Stimulated activated CD8-positive, alpha-beta memory T cell treated with anti-CD3 and anti-CD28 coated beads, Interleukin-7, amount 100 ng/mL, for 1 hour (primary cell): ENCODE results near the gene PGC.

Experiments
- DNase-seq, 2 donors: peaks; one replicate each; pipeline ENCODE4 v3.0.0-alpha.2; 2020; ENCODE audit warnings: low read depth in 2 of 2

Gene PGC

DNA sequence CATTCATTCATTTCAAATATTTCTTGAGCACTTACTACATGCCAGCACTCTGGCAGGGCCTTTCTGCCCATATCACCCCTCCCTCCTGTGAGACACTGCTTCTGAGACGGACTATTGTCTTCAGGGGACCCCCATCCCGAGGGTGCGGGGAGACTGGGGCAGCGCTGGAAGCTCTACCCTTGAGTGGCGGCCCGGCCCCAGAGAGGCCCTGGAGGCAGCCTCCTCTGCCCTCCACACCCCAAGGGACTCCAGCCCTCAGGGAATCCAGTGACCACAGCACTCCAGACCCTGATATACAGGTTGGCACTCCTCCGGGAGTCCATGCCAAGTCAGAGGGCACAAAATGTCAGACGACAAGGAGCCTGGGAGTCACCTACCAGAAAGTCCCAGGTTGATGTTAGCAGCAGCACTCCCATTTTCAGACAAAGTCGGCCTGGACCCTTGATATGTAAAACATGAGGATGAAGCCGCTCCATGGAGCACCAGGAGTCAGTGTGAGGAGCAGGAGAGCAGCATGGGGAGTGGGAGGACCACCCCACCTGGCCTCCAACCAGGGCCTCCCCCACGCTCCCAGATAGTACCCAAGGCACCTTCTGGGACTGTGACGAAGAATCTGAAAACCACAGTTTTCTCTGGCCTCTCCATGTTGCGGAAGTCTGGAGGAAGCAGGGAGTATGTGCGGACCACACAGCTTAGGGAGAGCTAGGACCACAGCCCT lies 32.5 kb downstream of the PGC start:
- DNase-seq, result no peak

DNA sequence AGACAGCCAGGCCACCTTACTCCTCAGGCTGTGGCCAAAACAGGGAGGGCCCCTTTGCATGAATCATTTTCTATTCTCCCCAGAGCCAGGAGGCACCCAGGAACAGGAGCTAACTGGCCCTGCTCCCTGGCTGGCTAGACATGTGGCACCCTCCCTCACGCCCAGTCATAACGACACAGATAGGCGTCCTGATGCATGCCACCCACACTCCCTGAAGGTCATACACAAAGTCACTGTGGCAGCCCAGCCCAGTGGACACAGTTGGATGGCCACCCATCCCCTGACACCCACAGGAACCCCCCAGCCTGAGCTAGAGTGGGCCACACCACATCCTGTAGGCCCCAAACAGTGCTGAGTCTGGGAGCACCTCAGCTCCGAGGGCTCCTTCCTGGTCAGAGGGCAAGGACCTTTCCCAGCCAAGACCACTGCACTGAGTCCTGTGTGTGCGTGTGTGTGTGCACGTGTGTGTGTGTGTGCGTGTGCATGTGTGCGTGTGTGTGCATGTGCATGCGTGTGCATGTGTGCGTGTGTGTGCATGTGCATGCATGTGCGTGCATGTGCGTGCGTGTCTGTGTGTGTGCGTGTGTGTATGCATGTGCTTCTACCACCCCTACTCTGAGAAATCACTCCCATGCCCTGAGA lies 33.4 kb downstream of the PGC start:
- no peak for DNase-seq

DNA sequence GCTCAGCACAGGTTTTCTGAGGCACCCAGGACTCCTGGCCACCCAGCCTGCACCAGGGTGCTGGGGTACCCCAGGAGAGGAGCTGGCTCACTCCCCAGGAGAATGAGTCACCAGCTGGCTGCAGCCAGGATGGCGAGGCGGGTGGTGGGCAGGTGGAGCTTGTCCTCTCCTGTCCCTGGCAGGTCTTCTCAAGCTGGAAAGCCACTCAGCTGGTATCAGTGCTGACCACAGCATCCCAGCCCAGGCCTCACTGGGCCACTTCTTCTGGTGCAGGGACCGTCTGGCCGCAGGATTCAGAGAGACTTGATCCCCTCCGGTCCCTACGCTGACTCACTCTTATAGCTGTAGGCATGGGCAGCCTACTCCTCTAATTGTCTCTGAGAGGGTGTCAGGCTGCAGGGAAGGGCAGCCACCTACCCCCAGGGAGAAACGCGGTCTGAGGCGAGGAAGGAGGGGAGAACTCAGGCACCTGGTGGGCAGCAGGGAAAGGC lies 34.0 kb downstream of the PGC start:
- DNase-seq, result no peak

DNA sequence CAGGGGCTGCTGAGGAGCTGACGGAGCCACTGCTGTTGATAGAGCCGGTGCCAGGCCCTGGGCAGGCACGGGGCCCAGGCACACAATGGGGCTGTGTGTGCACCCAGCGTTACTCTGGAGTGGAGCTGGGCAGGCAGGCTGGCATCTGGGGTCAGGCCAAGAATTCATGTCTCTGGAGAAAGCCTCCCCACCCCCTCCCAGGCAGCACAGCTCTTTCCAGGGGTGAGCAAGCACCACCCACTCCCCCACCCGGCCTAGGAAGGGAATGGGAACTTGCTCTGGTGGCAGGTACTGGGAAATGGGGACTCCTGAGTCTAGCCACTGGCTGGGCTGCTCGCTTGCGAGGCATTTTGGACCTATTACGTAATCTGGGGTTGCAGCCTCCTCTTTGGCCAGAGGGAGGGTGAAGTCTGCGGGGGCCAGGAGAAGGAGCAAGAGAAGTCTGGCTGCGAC lies 34.5 kb downstream of the PGC start:
- DNase-seq, result no peak

DNA sequence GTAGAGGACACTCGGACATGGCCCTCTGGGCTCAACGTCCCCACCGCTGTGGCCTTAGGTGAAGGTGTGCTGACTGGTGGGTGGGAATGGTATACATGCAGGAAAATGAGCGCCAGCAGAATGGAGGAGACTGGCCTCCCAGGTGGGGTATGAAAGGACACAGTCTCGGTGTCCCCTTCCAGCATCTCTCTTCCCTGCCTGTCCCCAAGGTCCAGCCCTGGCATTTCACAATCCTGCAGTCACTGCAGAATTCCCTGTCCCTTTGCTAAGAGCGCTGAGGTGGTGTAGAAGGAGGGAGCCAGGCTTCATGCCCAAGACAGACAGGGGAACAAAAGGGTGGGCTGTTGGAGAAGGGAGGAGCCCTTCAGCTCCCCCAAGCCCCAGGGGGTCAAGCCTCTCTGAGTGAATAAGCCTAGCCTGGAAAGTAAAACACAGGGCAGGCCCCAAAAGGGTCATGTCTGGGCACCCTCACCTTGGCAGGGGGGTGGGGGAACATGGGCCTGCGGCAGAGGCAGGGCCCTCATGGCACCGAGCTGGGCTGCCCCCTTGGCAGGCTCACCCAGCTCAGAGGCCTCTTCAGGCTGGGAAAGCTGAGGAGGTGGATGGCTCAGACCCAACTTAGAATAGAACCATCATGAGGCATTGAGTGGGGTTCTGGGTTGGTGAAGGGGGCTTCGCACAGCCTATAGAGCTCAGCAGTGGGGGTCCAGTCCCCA lies 35.7 kb downstream of the PGC start:
- DNase-seq, result no peak

DNA sequence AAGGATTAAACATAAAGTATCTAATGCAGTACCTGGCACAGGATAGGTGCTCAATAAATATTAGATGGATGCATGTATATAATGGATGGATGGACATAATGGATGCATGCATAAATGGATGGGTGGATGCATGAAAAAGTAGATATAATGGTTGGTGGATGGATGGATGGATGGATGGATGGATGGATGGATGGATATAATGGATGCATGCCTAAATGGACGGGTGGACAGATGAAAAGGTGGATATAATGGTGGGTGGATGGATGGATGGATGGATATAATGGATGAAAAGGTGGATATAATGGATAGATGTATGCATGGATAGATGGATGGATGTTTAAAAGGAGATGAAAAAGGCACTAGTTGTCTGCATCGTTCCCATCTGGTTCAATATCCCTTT lies 37.8 kb downstream of the PGC start:
- no peak for DNase-seq

DNA sequence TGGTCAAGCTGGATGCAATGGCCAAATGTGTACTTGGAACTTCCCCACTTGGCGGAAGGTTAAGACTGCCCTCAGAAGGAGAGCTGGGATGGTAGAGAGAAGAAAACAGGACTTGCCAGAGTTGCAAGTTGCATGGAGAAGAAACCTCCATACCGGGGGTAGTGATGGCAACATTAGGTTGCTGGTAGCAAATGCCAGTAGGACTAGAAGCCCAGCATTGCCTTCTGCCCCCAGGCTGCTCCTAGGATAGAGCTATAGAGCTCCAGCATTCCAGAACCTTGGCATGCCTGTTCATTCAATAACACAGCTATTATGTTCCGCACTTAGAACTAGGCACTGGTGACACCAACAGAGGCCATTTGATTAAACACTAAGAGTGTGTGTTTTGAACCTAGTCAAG lies 38.3 kb downstream of the PGC start:
- no peak for DNase-seq

DNA sequence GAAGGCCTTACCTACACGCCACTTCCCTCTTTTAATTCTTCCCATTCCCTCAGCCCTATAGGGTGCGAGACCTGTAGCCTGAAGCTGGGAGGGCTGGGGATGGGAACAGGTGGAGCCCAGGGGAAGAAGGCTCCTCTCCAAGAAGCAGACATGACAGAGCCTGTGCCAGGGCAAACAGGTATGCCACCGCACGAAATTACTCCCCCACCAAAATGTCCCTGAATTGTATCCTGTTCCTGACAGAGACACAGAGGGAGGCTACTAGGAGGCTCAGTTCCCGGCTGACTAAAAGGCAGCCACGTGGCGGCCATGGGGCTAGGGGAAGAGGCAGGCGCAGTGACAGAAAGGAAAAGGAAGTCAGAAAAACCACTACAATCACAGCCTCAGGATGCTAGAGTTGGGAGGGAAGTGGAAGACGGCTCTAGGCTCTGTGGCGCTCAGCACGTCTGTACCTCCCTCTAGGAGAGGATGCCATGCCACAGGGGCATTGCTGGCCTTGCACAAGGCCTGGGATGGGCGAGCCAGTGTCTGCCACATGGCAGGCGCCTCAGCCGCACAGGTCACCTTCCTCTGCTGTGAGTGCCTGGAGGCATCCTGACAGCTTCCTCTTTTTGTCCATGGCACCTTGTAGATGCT lies 39.5 kb downstream of the PGC start:
- no peak for DNase-seq

DNA sequence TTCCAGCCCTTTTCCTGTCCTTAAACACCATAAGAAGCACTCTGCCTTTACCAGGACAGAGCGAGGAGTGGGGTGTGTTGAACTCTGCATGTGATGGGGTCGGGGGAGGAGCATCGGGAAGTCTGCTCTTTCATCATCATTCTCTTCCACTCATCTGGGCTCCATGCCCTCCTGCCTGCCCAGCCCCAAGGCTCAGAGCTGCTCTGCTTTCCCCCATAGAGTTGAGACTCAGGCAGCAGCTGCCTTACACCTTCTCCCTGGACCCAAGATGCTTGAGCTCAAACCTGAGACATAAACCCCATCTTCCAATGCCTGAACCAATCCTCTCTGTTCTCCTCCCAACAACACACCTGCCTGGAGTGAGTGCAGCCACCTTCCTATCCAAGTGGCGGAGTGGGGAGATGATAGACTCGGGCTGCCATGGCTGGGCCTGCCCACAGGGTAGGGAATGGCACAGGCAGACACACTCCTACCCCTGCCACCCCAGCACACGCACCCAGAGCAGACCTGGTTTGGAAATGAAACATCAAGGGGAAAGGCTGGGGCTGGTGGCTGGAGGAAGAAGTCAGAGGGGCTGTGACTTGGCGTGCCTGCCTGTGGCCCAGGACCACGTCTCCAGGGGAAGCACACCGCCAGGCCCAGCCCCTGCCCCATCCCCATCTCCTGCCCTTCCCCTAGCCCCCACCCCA lies 40.2 kb downstream of the PGC start:
- no peak for DNase-seq

DNA sequence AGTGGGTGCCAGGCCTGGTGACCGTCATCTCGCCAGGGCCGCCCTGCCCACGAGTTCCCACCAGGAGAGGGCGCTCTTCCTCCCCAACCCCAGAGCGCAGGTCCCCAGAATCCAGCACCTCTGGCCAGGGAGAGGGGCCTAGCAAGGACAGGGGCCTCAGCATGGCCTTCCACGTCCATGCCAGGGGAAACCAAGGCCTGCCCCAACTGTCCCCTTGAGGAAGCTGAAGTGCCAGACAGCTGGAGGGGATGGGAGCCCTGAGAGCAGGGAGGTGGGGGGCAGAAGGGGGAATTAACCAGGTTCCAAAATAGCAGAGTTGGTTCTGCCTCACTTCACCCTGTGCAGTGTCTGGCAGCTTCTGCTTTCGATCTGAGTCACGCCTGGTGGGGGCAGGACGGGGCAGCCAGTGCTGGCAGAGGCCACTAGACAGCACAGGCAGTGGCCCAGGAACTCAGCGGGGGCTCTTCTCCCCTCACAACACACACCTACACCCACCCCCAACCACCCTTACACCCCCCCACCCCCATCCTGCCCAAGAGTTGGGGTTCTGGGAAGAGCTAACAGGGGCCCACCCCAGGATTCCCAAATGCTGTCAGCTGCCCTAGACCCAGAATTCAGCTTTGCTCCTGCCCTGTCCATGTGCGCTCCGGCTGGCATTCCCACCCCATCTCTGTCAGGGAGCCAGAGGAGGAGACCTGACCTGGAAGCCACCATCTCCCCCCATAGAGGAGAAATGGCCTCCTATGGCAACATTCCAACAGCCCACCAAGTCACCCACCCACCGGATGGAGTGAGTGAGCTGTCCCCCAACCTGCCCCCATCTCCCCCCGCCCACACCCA lies 41.0 kb downstream of the PGC start:
- DNase-seq, result peak; percentile 14 to 30

DNA sequence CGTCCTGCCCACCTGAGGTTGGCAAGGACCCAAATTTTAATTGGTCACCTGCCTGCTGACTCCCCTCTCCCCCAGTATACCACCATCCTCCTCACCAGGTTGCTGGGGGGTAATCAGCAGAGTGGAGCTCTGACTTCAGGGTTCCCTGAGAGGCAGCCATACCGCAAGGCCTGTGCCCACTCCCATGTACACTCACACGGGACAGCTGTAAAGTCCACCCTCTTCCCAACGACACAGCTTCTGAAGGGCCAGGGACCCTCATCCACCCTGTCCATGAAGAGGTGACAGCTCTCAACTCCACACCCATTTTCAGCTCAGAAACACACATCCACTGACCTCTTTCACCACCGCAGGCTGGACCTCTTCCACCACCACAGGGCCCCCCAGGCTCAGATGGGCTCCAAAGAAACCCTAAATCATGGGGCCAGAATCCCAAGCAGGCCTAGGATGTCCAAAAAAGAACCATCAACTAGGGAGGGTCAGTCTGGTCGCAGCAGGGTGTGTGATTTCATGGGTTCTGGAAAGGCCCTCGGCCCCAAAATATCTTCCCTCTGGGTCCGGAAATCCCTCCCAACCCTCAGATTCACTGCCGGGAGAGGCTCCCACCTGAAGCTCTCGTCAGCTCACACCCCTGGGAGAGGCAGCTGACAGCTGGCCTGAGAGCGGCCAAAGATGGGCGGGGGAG lies 41.7 kb downstream of the PGC start:
- DNase-seq, result no peak

DNA sequence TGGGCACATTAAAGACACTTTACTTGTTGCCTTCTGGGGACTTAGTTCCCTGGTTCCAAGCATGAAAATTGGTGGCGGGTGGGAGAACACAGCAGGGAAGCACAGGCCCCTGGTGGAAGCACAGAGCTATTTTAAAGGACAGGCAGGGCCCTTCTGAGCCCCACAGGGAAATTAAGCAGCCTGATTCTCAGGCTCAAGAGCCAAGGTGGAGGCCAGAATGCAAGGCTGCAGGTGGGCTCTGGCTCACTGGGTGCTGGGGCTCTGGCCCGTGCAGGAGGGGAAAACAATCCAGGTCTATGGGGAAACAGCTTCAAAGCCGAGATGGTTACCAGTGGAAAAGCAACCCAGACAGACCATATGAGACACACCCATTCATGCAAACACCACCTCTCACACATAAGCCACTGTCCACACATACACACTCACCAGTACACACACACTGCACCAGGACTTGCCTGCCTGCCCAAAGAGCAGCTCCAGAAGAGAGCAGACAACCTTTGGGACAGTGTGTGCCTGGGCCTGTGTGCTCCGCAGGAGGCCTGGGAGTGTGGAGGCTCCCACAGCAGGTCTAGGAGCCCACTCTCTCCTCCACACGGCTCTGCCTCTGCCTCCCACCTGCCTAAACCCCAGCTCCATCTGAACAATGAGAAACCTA lies 42.4 kb downstream of the PGC start:
- DNase-seq, result no peak

DNA sequence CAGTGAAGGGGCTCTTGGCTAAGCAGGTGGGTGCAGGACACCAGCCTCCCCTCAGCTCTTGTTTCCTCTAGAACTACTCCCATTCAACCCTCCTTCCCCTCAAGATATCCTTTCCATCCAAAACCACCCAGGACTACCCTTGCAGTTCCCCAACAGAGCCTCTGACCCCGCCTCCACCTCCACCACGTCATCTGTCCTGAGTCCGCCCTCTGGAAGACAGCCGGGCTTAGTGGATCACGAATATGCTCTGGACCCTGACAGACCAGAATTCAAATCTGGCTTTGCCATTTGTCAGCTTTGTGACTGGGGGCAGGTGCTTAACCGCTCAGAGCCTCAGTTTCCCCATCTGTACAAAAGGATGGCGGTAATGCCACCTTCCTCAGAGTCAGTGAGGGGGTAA lies 43.2 kb downstream of the PGC start:
- no peak for DNase-seq

DNA sequence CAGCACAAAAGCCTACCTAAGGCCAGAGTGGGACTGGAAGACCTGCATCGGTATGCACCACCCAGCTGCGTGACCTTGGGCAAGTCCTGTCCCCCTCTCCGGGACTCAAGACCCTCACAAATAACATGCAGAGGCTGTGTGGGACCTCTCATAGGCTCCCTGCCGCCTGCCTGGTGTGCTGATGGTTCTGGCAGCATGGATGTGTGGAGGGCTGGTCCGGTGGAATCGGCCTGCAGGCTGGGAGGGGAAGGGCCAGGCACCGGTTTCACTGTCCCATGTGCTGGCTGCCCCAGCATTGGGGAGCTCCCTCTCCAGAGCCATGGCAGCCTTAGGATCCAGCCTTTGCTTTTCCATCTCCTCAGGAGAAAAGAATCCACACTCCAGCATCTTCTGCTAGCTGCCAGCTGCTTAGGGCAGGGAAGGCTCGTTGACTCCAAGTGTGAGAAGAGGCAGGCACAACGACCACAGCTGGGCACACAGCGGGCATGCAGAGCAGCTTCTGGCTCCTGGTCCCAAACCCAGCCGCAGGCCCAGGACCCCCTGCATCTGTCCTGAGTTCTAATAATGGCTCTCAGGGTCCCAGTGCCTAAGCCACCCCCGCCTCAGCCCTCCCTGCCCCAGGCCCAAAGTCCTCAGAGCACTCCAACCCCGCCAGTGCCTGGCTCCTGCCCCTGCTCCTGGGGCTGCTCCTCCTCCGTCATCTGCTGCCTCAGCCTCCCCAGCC lies 44.3 kb downstream of the PGC start:
- no peak for DNase-seq

DNA sequence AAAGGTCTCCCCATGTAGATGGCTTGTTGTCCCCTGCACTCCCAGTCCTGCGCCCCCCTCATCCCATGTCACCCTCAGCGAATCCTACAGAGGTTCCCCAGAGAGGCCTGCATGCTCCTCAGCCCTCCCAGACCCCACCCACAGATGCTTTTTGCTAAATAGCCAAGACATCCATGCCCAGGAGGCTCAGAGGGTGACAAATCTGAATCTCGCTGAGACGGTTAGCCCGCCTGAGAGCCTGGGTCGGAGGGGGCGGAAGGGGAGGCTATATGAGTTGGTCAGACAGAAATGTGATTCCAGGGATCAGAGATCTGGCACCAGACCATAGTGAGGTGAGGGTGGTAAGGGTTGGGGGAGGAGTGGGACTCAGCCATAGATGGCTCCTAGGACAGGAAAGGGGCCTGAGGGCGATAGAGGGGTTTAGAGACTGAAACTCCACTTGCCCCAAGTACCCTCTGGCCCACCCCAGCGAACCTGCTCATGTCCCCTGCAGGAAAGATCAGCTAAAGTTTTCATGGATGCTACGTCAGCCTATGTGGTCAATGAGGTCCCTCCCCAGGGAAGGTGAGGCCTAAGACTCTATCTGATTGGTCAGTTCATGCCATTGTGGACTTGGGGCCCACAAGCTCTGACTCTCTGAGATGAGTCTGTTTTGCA lies 45.0 kb downstream of the PGC start:
- no peak for DNase-seq

DNA sequence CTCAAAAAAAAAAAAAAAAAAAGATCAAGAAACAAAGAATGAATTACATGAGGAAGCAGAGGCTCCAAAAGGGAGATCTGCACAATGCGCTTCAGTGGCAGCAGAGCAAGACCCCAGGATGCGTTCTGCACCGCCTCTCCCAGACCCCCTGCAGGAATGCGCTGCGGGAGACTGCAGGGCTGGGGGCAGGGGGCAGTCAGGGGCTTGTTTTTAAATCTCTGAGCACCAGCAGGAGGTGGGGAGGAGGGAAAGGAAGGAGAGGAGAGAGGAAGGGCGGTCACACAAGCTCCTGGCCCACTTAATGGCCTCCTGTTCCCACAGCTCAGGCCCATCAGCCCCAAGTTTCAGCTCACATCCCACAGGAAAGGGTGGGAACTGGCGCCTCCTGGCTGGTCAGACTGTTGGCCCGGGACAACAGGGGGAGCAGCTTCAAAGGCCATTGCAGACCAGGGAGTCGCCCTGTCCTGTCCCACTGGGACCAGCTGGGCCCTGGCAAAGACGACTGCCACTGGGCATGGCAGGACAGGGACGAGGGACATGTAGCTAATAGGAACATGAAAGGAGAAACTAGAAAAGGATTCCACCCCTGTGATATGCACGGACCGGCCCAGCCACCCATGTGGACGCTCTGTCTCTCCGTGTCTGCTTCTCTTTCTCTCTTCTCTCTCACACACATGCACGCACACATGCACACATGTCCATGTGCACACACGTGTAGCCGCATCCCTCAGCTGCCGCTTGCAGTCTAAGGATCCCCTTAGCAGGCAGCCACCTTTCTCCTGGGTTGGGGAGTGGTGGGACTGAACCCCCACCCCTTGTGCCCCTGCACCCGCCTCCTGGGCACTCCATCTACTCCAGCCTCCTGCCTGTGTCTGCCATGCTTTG lies 46.5 kb downstream of the PGC start:
- no peak for DNase-seq

DNA sequence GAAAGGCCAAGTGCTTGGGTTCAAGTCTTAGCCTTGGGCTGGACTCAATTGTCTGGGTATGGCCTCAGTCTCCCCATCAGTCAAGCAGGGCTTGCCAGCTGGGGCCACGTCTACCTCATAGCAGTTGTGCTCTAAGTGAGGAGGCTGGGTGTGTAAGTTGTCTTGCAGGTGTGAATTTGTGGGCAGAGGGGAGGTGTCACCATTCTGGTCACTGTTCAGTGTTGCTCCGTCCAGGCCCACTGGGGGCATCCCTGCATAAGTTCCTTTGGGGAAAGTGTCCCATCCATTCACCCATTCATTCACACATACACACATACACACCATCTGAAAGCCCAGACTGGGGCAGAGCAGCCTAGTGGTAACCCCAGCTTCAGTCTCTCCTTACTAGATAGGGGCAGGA lies 48.1 kb downstream of the PGC start:
- no peak for DNase-seq
